Raji (cell line): ENCODE measurements around the gene MYO19.

ENCODE experiments used
- POLR2A ChIP-seq: IDR thresholded peaks from 2 replicates; pipeline ENCODE4 v1.6.1; 2011; ENCODE audit warnings: low read depth, low read length, control low read depth; ENCODE audit not compliant: insufficient read depth

The MYO19 gene

DNA sequence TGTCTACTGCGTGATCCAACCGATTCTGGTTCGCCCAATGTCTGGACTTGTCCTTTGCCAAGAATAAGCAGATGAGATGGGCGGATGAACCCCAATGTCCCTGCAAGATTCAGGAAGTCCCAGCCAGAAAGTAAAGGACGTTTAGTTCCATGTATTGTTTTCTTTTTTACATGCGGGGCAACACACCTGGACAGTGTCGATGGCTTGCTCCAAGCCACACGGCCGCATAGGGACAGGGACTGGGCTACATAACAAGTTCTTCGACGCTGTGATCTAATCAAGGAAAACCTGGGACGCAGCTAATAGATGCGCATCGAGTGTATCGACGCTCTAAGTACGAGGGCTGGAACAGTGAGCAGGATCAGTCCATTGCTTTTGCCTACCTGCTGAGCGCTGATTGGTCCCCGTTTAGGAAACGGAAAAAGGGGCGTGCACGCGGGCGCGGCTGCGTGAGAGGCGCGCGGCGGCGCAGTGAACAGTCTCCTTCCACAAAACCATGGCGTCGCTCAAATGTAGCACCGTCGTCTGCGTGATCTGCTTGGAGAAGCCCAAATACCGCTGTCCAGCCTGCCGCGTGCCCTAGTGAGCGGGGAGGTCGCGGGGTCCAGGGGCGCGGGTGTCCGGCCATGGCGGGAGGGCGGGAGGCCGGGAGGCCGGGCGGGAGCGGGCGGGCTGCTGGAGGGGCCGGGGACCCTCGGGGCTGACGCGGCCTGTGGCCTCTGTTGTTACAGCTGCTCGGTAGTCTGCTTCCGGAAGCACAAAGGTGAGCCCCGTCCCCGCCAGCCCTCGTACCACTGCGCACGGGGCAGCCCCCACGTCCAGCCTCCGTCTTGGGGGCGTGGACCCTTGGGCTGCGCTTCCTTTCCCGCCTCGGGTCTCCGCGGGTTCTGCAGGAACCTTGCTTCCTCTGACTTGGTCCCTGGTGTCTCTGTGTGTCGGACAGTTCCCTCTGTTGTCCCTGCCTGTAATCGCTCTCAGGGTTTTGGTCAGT, 48.2 kb downstream of the MYO19 start, which contains the start of gene ZNHIT3:
Gene ZNHIT3 (plus strand): TSS at position 478 of the 991 bp plus-strand sequence. CDS start 19 bp downstream, at position 497.
- peak; percentile 85 for TF ChIP-seq POLR2A

DNA sequence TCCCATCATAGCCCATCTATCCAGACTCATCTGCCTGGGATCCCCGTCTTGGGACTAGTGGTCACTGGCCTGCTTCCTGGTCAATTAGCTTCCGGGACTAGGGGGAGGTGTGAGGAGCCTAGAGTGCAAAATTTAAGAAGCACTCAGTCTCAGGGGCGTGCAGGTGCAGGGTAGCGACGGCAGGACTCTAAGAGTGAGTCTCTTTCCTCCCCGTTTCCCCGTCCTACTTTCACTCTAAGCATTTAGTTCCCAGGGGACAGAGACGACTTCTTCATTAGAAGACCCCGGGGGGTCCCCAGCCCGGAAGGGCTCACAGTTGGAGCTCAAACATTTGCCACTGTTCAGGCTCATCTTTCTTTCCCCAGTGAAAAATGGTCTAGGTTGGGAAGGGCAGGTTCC, 48.9 kb downstream of the MYO19 start:
- TF ChIP-seq POLR2A = no peak

DNA sequence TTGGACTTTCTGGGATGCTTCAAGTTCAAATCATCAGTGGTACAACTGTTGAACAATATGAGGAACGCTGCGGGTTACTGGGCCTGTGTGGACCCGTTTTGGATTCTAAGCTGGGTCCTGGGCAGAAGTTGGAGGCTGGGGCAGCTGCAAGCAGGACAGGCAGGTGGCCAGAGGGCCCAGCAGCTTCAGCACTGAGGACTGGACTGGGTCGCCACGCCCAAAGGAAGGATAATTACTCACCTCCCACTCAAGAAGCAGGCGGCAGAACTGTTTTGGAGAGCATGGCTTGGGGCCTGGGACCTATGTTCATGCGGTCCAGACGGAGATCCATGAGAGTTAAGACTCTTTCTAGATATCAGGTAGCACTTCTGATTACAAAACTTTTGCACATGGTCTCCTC, 49.6 kb downstream of the MYO19 start:
- no peak for TF ChIP-seq POLR2A

DNA sequence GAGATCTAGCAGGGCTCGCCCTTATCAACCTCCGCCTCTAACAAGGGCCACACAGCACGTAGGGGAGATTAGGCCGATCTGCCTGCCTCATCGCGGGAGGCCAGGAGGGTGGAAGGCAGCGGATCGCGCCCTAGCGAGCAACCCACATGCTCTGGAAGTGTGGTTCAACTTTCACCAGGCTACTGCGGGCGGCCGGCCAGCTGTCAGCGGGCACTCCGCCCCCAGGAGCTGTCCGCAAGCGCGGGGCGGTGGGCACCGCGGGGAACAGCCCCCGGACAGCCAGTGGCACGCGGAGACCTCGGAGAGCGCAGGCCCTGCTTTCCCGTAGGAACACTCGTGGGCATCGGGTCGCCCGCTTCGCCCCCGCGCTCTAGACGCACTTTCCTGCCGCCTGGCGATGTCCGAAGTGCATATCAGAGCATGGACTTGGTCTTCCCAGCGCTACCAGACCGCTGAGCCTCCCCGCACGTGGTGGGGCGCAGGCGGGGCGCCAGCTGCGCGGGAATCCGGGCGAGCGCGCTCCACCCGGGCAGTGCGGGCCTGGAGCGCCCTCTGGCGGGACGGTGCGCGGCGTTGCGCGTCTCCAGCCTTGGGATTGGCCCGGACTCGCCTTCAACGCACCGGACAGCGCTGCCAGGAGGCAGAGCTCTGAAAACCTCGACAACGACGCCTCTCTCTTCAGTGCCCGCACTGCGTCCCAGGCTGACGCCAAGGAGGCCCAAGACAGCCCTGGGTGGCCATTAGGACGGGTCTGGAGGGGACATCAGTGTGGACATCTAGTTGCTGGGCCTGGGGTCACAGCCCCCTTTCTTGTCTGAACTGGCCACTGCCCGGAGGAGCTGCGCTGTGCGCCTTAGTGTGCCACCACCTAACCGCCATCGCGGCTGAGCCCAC, 51.8 kb downstream of the MYO19 start:
- no peak for TF ChIP-seq POLR2A

DNA sequence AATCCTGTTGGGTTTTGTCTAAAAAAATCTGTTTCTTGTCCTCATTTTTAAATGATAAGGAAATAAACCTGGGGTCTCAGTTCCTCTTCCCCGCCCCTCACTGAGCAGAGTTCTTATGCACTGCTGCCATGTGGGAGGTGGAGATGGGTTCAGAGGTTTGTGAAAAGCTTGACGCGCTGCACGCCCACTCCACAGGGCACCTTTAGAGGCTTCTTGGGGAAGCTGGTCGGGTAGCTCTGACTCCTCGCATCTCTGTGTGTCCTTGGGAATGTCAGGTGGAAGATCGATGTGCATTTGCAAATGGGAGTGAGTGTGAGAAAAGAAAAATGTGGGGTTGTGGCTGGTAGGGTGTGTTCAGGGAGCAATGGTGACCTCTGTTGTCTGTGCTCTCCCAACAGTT, 52.8 kb downstream of the MYO19 start:
- TF ChIP-seq POLR2A = no peak

DNA sequence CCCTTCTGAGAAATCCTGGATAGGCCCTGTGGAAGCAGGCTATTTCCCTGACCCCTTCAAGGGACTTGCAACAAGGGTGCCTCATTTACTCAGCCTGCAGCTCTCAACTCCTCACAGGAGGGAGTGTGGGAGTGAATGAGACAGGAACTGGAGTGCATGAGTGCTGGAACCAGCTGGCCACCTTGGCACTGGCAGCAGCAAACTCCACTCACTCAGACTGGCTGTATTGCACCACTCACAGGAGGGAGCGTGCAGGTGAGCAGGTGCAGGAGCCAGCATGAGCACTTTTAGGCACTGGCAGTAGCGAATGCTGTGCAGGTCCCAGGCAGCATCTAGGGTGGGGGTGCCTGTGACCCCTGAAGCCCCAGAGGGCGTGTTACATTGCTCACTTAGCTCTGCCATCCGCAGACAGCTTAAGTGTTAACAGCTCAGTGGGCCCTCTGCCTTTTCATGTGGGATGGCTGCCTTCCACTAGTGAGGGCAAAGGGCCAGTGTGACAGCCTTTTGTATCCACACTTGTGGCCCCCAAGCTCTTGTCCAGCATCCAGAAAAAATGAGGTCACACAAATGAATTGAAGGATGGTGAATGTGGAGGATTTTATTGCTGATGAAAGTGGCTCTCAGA, 59.2 kb downstream of the MYO19 start:
- no peak for TF ChIP-seq POLR2A

DNA sequence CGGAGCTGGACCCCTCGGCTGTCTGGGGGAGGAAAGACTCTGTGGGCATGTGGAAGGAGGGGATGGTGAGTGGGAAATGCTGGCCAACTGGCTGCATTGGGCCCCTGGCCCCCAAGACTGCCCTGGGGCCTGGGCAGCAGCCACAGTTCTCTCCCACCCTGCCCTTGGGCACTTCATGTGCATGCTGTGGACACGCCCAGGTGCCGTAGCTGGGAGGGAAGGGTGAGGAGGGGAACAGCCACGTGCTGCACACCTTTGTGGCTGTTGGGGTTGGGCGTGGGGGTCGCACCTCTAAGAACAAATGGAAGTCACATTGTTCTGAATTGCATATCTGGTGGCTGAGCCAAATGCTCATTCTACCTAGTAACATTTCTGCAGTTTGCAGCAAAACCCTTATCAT, 60.1 kb downstream of the MYO19 start:
- TF ChIP-seq POLR2A = no peak

DNA sequence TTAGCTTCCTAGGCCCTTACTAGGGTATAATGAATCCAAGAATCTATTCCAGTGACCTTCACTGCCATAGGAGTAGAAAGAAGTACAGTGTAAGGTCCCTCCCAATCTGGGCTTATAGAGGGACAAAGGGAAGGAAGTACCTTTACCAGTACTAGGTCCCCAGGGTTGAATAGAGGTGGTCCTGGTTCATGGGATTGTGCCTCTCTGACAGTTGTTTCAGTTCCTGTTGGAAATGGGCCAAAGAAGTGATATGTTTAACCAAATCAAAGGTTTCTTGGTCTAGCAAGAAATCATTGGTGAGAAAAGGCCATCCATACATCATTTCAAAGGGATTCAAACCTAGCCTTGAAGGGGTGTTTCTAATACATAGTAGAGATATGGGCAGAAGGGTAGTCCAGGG, 64.2 kb downstream of the MYO19 start:
- TF ChIP-seq POLR2A = no peak

DNA sequence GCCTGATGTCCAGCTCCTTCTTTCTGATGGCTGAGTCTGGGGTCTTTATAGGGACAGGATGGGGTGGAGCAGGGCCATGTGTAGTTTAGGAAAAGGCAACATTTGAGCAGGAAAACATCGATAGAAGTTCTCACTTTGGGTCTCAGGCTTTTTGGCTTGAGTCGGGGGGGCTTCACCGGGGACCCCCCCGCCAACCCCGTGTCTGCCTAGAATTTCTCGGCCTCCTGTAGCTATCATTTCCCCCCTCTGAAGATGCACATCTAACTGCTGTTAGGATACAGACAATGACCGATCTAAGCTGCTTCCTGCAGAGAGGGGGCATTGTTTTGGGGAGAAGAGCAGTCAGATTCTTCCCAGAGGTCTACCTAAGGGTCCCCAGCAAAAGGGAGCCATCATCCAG, 64.9 kb downstream of the MYO19 start:
- TF ChIP-seq POLR2A = no peak

DNA sequence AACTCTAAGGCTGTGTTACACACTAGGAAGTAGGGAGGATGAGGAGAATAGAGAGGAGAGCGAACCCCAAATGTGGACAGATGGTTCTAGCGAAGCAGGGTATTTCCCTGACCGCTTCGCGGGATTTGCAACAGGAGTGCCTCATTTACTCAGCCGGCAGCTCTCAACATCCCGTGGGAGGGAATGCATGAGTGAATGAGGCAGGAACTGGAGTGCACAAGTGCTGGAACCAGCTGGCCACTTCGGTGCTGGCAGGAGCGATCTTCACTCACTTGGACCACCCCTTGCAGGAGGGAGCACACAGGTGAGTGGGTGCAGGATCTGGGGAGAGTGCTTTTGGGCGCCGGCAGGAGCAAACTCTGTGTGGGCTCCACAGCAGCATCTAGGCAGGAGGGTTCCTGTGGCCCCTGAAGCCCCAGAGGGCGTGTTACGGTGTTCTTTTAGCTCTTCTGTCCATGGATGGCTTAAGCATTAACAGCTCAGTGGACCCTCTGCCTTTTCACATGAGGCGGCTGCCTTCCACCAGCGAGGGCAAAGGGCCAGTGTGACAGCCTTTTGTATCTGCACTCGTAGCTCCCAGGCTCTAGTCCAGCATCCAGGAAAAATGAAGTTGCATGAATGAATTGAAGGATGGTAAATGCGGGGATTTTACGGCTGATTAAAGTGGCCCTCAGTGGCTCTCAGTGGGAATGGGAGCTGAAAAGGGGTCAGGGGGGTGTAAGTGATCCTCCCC, 65.6 kb downstream of the MYO19 start:
- TF ChIP-seq POLR2A = no peak

DNA sequence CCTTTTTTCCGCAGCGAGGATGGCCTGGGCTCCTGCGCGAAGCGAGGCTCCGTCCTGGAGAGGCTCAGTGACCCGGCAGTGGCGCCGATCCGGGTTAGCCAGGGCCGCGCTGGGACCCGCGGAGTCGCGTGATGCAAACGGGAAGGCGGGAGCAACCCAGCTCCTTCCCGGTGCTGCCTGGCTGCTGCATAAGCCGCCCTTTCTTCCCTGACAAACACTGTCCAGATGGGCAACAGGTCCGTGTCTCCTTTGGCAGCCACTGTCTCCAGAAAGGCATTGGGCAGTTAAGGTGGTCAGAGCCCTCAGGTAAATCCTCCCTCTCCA, 69.9 kb downstream of the MYO19 start:
- no peak for TF ChIP-seq POLR2A

DNA sequence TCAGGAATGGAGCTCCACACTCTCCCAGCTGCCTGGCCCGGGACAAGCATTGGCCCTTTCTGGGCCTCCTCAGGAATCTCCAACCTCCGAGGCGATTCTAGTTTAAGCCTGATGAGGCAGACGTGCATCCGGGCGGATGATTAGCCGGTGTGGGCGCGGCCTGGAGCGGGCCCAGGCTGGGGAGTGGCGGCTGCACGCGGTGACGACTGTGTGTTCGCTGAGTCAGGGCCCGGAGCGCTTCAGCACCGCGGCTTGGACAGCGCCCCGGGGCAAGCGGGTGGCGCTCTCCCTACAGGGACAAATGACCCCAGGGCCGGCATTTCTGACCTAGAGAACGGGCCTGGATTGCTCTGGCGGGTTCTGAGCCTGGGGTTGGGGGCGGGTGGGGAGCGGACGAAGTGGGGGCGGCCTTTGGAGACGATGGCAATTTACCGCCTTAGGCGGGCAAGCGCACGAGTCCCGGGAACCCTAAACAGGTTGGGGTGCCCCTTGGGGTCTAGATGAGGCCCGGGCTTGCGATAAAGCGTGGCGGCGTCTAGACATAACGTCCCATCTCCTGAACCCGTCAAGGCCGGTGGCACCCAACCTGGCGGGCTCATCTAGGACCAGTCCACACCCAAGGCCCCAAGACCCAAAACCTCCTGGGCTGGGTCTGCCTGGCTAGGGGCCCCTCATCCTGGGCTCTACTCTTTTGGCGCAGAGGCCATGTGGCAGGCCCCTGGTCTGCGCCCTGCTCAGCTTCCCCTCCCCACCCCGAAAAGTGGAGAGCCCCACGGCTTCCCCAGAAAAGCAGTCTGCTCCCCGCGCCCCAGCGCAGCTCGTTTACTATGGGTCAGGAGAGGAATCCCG, 70.5 kb downstream of the MYO19 start:
- no peak for TF ChIP-seq POLR2A

DNA sequence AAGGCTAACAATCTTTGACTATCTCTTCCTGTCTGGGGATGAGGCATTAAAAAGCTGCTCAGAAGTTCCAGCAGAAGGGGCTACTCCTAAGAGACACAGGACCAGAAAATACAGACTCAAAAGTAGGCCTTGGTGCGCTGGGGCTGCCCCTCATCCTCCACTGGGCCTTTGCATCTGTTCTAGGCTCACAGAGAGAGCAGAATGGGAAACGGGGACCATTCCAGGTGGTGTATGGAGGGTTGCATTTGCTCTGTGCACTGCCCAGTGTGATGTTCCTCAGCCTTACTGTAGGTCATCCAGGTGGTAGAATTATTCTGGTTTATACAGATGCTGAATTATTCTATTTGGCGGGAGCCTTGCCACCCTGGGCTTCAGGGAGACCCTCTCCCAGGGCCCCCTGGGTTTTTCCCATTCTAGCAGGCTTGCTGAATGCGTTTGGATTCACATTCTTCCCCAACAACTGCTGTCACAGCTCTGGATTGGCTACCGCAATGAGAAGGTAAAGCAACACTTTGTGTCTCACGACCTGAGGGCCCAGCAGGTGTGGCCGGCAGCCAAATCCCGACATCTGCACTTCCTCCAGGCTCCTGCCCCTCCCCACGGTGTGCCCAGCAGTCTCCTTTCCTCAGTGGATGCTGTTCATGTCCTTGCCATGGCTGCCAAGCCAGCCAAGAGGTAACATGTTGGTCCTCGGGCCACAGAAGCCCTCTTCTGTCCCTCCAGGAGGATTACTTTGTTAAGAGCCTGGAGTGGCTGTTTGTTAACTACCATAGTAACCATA, 73.1 kb downstream of the MYO19 start:
- TF ChIP-seq POLR2A = no peak
